Osteocyte (in vitro differentiated cells): ENCODE measurements around the gene PDE6B. TPM values are rescaled to one million over a fixed set of nuclear protein-coding genes. Genes with fewer than 3 reads are reported as not detected.
A peak's percentile ranks its signal among the peaks of the same experiment; 100 is the strongest.

Experiments used
- DNase-seq: peaks from one replicate; pipeline ENCODE4 v3.0.0; 2021; ENCODE audit warnings: mixed read lengths; ENCODE audit not compliant: unreplicated experiment; ENCODE audit errors: extremely low spot score
- H3K27ac Mint-ChIP-seq: one replicate; pipeline ENCODE4 v1.8.0; 2021; ENCODE audit warnings: mild to moderate bottlenecking, mixed read lengths; ENCODE audit not compliant: unreplicated experiment
- H3K27me3 Mint-ChIP-seq: one replicate; pipeline ENCODE4 v1.8.0; 2021; ENCODE audit warnings: mixed read lengths; ENCODE audit not compliant: unreplicated experiment
- H3K36me3 Mint-ChIP-seq: one replicate; pipeline ENCODE4 v1.8.0; 2021; ENCODE audit warnings: mixed read lengths; ENCODE audit not compliant: unreplicated experiment
- H3K4me1 Mint-ChIP-seq: one replicate; pipeline ENCODE4 v1.8.0; 2021; ENCODE audit warnings: mixed read lengths; ENCODE audit not compliant: unreplicated experiment
- H3K4me3 Mint-ChIP-seq: one replicate; pipeline ENCODE4 v1.8.0; 2021; ENCODE audit warnings: mild to moderate bottlenecking, moderate library complexity, mixed read lengths; ENCODE audit not compliant: unreplicated experiment
- H3K9me3 Mint-ChIP-seq: one replicate; pipeline ENCODE4 v1.8.0; 2021; ENCODE audit warnings: mixed read lengths; ENCODE audit not compliant: unreplicated experiment
- CTCF ChIP-seq: fragments of 200-600 bp; sonication (generic); IDR thresholded peaks from 2 replicates; pipeline ENCODE4 v1.5.0; 2021; ENCODE audit warnings: antibody characterized with exemption, mild to moderate bottlenecking, moderate library complexity
- total RNA-seq: library from RNA; stranded (reverse); gene quantifications from 2 replicates; pipeline ENCODE4 v1.2.1, GENCODE V29; 2021

PDE6B gene
- total RNA-seq, 1 donor from 2014 or later = 1.6 TPM

DNA sequence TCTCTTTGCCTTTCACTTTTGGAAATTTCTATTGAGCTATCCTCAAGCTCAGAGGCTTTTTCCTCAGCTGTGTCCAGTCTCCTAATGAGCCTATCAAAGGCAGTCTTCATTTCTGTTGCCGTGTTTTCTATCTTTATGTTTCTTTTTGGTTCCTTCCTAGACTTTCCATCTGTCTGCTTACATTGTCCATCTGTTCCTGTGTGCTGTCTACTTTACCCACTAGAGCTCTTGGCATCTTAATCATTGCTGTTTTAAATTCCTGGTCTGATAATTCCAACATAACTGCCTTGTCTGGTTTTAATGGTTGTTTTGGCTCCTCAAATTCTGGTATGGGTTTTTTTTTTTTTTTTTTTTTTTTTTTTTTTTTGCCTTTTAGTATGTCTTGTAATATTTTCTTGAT, 9.3 kb upstream of the PDE6B start:
- no peak overlapping the region for H3K4me3 Mint-ChIP-seq
- no peak overlapping the region for H3K27ac Mint-ChIP-seq
- no peak for TF ChIP-seq CTCF

GRCh38 chr4:616911-617643, 8.3 kb upstream of the PDE6B start:
- Mint-ChIP-seq H3K27ac (no peak overlapping the region), H3K4me3 (no peak overlapping the region), H3K36me3 (no peaks in the 10 kb centered on the region), H3K9me3 (peaks cover 8% of the 10 kb centered on the region), H3K27me3 (peaks cover 3% of the 10 kb centered on the region), H3K4me1 (no peaks in the 10 kb centered on the region)
- DNase-seq = peak; percentile 81
- no peak for TF ChIP-seq CTCF

More for the DNA sequence above, 9.3 kb upstream of the PDE6B start:
- Mint-ChIP-seq H3K27me3 (peaks cover 3% of the 10 kb centered on the region), H3K4me1 (no peaks in the 10 kb centered on the region), H3K9me3 (peaks cover 8% of the 10 kb centered on the region), H3K36me3 (no peaks in the 10 kb centered on the region)
- no peak for DNase-seq

- H3K27me3 Mint-ChIP-seq = peaks cover 3% of the 10 kb centered on the region
- no peak overlapping the region for H3K4me3 Mint-ChIP-seq
- H3K36me3 Mint-ChIP-seq = no peaks in the 10 kb centered on the region
- peak; percentile 72 for DNase-seq
- TF ChIP-seq CTCF = no peak
- no peaks in the 10 kb centered on the region for H3K4me1 Mint-ChIP-seq
- peaks cover 8% of the 10 kb centered on the region for H3K9me3 Mint-ChIP-seq
- no peak overlapping the region for H3K27ac Mint-ChIP-seq
Measured at GRCh38 chr4:617644-618641, 7.4 kb upstream of the PDE6B start.

DNA sequence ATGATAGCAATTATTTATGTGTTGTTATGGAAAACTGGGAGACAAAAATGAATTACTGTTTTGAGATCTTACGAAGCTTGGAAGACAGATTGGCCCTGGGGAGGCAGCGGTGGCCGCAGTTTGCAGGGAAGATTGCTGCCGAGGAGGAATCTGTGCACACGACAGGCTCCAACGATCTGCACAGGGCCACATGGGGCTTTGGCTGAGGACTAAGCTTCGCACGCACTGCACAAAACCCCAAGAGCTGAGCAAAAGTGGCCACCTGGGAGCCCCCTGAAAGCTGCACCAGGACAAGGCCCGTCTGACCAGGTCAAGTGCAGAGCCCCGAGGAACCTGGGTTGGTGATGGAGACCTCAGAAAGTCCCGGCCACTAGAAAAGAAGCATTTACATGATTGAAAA, 5.2 kb upstream of the PDE6B start:
- no peaks in the 10 kb centered on the region for H3K36me3 Mint-ChIP-seq
- peak; percentile 40 for DNase-seq

More for the DNA sequence above, 5.2 kb upstream of the PDE6B start:
- H3K27ac Mint-ChIP-seq = no peak overlapping the region
- H3K4me1 Mint-ChIP-seq = no peaks in the 10 kb centered on the region
- H3K27me3 Mint-ChIP-seq = no peaks in the 10 kb centered on the region
- no peak for TF ChIP-seq CTCF
- H3K4me3 Mint-ChIP-seq = no peak overlapping the region
- H3K9me3 Mint-ChIP-seq = peaks cover 8% of the 10 kb centered on the region
